Stimulated activated CD8-positive, alpha-beta memory T cell treated with anti-CD3 and anti-CD28 coated beads, Interleukin-15, amount 100 ng/mL, for 4 hours (primary cell): ENCODE measurements around the gene TTI1.

Experiments
- DNase-seq, 2 donors: peaks; one replicate each; pipeline ENCODE4 v3.0.0-alpha.2; 2020; ENCODE audit warnings: low read depth in 2 of 2

The TTI1 gene

DNA sequence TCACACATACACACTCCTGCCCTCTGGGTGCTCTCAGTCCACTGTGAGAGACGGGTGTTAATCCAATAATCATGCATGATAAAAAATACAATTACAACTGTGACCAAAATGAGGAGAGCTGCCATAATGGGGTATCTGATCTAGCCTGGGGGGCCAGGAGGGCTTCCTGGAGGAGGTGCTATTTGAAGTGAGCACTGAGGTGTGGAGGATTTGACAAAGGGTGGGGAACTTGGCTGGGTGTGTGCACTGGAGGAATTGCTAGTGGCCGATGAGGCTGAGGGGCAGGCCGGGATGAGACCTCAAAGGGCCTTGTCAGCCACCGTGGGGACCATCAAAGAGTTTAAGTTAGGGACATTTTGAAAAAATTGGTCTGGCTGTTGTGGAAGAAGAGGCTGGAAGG, 95.6 kb downstream of the TTI1 start:
- DNase-seq: no peak

DNA sequence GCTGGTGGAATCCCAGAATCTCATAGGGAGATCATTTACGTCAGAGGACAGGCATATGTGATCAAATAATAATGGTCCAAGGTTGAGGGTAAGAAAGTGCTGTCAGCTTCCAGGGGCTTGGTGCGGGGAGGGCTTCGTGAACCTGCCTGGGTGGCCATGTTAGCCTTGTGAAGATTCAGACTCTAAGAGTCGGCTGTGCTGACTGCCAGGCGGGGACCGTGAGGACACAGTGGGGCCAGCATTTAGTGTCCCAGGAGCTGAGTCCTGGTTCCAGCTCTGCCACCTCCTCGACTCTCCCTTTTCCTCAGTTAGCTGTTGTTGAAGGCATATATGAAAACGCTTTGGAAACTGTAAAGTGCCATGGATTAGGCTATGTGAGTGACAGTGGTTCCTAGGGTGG, 96.8 kb downstream of the TTI1 start:
- DNase-seq: no peak

DNA sequence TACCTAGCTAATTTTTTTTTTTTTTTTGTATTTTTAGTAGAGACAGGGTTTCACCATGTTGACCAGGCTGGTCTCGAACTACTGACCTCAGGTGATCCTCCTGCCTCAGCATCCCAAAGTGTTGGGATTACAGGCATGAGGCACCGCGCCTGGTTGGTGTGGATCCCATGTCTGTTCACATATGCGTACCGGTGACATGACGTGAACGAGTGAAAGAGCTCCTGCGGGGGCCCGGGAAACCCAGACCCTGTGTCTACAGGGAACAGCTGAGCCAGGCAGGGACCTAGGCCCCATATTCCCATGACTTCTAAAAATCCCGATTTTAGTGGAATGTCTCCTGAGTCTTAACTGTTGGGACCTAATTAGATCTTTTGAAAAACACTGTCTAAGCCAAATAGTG, 97.2 kb downstream of the TTI1 start:
- no peak for DNase-seq

DNA sequence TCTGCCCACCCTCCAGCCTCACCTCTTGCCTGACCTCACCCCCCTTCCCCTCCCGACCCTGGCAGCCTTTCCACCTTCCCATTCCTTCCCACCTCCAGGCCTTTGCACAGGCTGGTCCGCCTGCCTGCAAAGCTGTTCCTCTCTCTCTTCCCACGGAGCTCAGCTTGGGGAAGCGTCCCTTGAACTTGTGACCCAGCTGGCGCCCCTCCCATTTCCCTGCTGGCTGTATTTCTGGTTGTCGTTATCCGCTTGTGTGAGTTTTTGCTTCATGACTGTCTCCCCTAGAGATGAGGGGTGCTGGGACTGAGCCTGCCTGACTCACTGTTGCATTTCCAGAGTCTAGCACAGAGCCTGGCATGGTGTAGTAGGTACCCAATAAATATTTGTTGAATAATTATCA, 97.8 kb downstream of the TTI1 start:
- DNase-seq: no peak

DNA sequence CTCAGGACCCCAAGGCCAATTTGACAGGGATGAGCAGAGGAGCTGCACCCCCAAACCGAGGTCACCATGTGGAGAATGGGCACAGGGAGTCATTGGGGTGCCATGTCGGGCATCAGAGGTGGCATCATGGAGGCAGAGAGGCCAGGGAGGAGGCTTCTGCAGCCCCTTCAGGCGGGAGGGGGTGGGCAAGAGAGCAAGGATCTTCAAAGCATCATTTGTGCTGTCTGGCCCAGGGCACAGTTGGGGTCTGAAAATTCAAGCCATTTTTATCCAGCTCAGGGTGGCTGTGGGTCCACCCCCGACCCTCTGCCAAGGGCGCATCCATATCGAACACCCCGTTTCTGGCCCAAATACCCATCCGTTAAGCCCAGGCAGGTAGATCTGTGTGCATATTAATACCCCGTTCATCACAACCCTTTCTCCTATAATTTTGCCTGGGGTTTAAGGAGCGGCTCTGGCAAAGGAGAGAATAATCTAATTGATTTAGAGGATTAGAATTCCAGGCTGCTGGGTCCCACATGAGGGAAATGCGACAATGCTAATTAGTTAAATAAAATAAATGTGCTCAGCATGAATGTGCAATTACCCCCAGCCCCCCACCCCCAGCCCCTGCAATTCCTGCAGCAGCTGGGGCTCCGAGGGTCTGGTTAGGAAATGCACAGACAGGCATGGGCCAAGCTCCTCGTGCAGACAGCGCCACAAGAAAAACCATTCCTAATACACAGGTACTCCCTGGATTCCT, 98.5 kb downstream of the TTI1 start:
- no peak for DNase-seq

DNA sequence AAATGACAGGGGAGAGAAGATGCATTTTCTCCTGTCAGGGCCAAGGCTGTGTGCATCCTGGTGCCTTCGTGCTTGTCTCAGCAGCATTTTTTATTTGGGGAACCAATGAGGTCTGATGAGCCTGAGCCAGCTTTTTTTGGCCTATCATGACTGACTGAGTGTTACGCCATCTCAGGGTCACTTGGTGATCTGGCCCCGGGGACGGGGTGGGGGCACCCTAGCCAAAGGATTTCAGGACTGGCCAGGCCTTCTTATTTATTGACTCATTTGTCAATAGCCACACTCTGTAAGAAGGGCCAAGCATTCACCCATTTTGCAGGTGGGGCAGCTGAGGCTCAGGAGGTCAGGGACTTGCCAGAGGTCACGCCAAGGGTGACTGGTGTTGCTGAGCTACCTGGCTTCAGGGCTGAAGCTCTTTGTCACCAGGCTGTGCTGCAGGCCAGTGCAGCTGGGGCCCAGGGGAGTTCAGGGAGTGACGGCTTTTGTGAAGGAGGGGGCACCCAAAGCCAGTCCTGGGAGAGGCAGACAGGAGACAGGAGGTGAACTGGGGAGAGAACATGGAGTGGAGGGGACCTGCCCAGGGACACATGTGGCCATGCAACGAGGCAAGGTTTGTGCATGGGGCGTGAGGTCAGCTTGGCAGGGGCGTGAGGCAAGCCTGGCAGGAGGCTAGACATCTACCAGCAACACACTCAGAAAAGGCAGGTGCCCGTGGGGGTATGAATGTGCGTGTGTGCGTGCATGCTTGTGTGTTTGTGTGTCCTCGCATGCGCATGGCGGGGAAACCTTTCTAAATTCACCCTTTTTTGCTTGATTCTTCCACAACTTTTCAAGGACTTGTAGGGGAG, 99.2 kb downstream of the TTI1 start:
- no peak for DNase-seq
